ENCODE data around the gene MARF1. TPM values are rescaled to one million over a fixed set of nuclear protein-coding genes. Genes with fewer than 3 reads are reported as not detected.

MARF1 gene
- total and polyA plus RNA-seq, 8 donors, result 15.5 to 65.3 (median 37.2) TPM

DNA sequence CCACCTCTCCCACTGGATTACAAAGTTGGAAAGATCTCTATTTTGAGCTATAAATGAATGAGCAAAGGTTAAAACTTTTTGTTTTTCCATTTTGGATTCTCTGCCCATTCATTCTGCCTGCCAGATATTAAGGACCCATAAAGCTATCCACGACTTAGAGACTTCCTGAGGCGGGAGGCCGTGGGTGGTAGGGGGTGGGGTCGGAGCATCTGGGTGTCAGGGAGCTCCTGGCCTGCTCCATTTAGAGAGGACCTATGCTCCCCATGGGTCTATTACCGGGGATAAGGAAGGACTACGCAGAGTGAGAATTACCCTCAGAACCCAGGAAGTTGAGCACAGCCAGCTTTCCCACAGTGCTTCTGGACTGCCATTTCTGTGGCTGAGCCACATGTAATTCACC lies 45.8 kb downstream of the MARF1 start:
- peak overlapping the region in 1 of 5 donors; percentile 15 for H3K27ac ChIP-seq
- no peaks in the 10 kb centered on the region for H3K9me3 ChIP-seq
- WGBS, 5 donors, result 69 to 89% (median 84%) methylated on average over 6 of the region's 6 CpGs
- TF ChIP-seq, protein P1, sequence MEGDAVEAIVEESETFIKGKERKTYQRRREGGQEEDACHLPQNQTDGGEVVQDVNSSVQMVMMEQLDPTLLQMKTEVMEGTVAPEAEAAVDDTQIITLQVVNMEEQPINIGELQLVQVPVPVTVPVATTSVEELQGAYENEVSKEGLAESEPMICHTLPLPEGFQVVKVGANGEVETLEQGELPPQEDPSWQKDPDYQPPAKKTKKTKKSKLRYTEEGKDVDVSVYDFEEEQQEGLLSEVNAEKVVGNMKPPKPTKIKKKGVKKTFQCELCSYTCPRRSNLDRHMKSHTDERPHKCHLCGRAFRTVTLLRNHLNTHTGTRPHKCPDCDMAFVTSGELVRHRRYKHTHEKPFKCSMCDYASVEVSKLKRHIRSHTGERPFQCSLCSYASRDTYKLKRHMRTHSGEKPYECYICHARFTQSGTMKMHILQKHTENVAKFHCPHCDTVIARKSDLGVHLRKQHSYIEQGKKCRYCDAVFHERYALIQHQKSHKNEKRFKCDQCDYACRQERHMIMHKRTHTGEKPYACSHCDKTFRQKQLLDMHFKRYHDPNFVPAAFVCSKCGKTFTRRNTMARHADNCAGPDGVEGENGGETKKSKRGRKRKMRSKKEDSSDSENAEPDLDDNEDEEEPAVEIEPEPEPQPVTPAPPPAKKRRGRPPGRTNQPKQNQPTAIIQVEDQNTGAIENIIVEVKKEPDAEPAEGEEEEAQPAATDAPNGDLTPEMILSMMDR (IDR thresholded peaks at IDR 0.05), result no peak
- TF ChIP-seq POLR2AphosphoS5 (IDR thresholded peaks at IDR 0.05) (no peak), EP300 (IDR thresholded peaks at IDR 0.05) (no peak), POLR2A (IDR thresholded peaks at IDR 0.05) (no peak)
- peaks cover 48 to 97% (median 90%) of the 10 kb centered on the region in 4 donors for H3K36me3 ChIP-seq
- H3K27me3 ChIP-seq, result no peaks in the 10 kb centered on the region
- intact Hi-C loops (cut with DNase I; ENCODE audit: low total_unique reads), result no loop called here
- no peak for DNase-seq
- peaks cover 0 to 11% (median 0%) of the 10 kb centered on the region in 4 donors for H3K4me1 ChIP-seq
- H3K4me3 ChIP-seq, result no peak overlapping the region

DNA sequence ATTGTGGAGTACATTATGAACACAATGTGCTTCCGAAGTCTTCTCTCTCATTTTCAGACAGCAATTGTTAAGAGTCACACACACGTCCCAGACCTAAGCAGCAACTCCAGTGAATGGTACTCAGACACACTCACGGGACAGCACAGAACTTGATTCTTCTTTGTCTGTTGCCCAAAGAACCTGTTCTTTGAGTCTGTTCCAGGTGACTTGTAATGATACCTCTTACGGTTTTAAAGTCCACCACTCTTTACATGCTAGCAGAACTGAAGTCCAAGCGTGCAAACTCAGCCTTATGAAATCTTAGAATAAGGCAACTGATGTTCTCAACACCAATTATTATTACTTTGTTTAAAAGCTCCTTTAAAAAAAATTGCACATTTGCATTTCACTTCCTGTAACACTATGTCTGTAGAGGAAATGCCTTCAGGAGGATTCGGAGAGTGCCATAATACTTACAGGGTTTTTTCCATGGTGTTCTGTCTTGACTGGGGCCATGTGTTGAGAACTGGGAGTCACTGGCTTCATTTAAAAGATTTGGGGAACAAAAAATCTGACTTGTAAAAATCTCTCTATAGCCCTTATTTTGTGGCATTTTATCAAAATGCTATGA lies 48.1 kb downstream of the MARF1 start:
- H3K9me3 ChIP-seq, result no peaks in the 10 kb centered on the region
- peaks cover 10 to 30% (median 12%) of the 10 kb centered on the region in 4 donors for H3K4me1 ChIP-seq
- TF ChIP-seq POLR2AphosphoS5 (IDR thresholded peaks at IDR 0.05), result no peak
- no peak for TF ChIP-seq POLR2A (IDR thresholded peaks at IDR 0.05)
- TF ChIP-seq, protein P1 (IDR thresholded peaks at IDR 0.05), result no peak
- TF ChIP-seq EP300 (IDR thresholded peaks at IDR 0.05), result no peak
- no peaks in the 10 kb centered on the region for H3K27me3 ChIP-seq
- intact Hi-C loops (cut with DNase I; ENCODE audit: low total_unique reads), result no loop called here
- H3K36me3 ChIP-seq, result peaks cover 32 to 74% (median 67%) of the 10 kb centered on the region in 4 donors
- H3K27ac ChIP-seq, result peak overlapping the region in 1 of 5 donors; percentile 23
- DNase-seq, result no peak
- H3K4me3 ChIP-seq, result no peak overlapping the region
- WGBS, 5 donors, result 79 to 89% (median 83%) methylated on average over 6 of the region's 6 CpGs

DNA sequence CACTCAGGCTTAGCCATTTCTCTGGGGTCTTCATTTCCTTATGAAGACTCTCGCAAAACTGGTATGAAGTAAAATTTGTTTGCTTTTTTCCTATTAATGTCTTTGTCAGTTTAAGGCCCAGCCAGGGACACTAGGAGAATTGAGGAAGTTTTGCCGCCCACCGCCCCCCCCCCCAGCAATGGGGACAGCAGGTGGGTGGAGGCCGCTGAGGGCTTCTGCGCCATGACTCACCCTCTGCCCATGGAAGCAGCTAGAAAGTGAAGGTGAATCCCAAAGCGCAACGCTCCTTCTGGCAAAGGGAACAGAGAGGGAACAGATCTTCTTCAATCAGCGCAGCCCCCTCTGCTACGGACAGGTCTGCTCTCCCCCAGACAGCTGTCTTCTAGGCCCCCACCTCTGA lies 49.7 kb downstream of the MARF1 start:
- intact Hi-C loops (cut with DNase I; ENCODE audit: low total_unique reads), result no loop called here
- DNase-seq, result no peak
- Histone ChIP-seq H3K27me3 (no peaks in the 10 kb centered on the region), H3K27ac (peak overlapping the region in 2 of 5 donors; percentile 90 to 93), H3K9me3 (no peaks in the 10 kb centered on the region), H3K4me3 (no peak overlapping the region), H3K36me3 (peaks cover 21 to 74% (median 60%) of the 10 kb centered on the region in 4 donors), H3K4me1 (peaks cover 10 to 41% (median 15%) of the 10 kb centered on the region in 4 donors)
- 83 to 93% (median 89%) methylated on average over 8 to 9 of the region's 9 CpGs for WGBS, 5 donors
- TF ChIP-seq EP300 (IDR thresholded peaks at IDR 0.05), result no peak
- TF ChIP-seq, protein P1 (IDR thresholded peaks at IDR 0.05), result no peak
- TF ChIP-seq POLR2AphosphoS5 (IDR thresholded peaks at IDR 0.05), result no peak
- no peak for TF ChIP-seq POLR2A (IDR thresholded peaks at IDR 0.05)

DNA sequence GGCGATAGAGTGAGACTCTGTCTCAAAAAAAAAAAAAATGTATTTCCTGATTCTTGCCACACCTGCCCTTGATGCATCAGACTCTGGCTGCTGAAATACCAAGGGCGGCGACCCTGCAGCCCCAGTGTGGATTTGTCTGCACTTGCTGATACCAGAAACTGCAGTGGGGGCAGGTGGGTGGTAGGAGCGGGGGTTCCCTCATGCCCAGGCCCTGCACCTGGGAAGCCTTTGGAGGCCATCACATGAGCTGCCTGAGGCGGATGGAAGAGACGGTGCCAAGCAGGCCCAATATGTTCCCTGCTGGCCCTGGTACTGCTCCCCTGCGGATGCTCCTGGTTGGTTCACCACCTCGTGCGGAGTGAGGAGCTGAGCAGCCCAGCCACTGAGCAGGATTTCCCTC lies 50.6 kb downstream of the MARF1 start:
- DNase-seq, result peak in 1 of 2 donors; percentile 53
- WGBS, 5 donors, result 60 to 82% (median 76%) methylated on average over 8 to 9 of the region's 9 CpGs
- peaks cover 14 to 72% (median 56%) of the 10 kb centered on the region in 4 donors for H3K36me3 ChIP-seq
- H3K9me3 ChIP-seq, result no peaks in the 10 kb centered on the region
- H3K4me1 ChIP-seq, result peaks cover 10 to 41% (median 15%) of the 10 kb centered on the region in 4 donors
- TF ChIP-seq POLR2A (IDR thresholded peaks at IDR 0.05) (no peak), POLR2AphosphoS5 (IDR thresholded peaks at IDR 0.05) (no peak), EP300 (IDR thresholded peaks at IDR 0.05) (no peak)
- TF ChIP-seq, protein P1 (IDR thresholded peaks at IDR 0.05), result no peak
- H3K27ac ChIP-seq, result peak overlapping the region in 3 of 5 donors; percentile 36 to 93 (median 90)
- no peaks in the 10 kb centered on the region for H3K27me3 ChIP-seq
- intact Hi-C loops (cut with DNase I; ENCODE audit: low total_unique reads), result no loop called here
- no peak overlapping the region for H3K4me3 ChIP-seq
